Nephron progenitor cell (in vitro differentiated cells): ENCODE results near the gene CFAP61.
A peak's percentile ranks its signal among the peaks of the same experiment; 100 is the strongest.

ENCODE experiments used
- DNase-seq: peaks from one replicate; pipeline ENCODE4 v3.0.0; 2021
- H3K27ac Mint-ChIP-seq: 2 replicates; pipeline ENCODE4 v1.8.0; 2021; ENCODE audit warnings: mild to moderate bottlenecking, moderate library complexity, mixed read lengths
- H3K27me3 Mint-ChIP-seq: 2 replicates; pipeline ENCODE4 v1.8.0; 2021; ENCODE audit warnings: mild to moderate bottlenecking, low read depth, mixed read lengths; ENCODE audit not compliant: poor library complexity
- H3K36me3 Mint-ChIP-seq: 2 replicates; pipeline ENCODE4 v1.8.0; 2021; ENCODE audit warnings: low read depth, mixed read lengths
- H3K4me1 Mint-ChIP-seq: 2 replicates; pipeline ENCODE4 v1.8.0; 2021; ENCODE audit warnings: mixed read lengths
- H3K4me3 Mint-ChIP-seq: 2 replicates; pipeline ENCODE4 v1.8.0; 2021; ENCODE audit warnings: mild to moderate bottlenecking, moderate library complexity, mixed read lengths
- H3K9me3 Mint-ChIP-seq: 2 replicates; pipeline ENCODE4 v1.8.0; 2021; ENCODE audit warnings: mild to moderate bottlenecking, moderate library complexity, mixed read lengths
- CTCF ChIP-seq: fragments of 200-600 bp; sonication (generic); IDR thresholded peaks from 2 replicates; pipeline ENCODE4 v1.5.0; 2021; ENCODE audit warnings: antibody characterized with exemption

CFAP61 gene

GRCh38 chr20:20024942-20025341 is 27.4 kb upstream of the CFAP61 start:
- Mint-ChIP-seq H3K4me3 (no peak overlapping the region), H3K36me3 (peaks cover 25% of the 10 kb centered on the region), H3K9me3 (no peaks in the 10 kb centered on the region), H3K27me3 (no peaks in the 10 kb centered on the region), H3K27ac (no peak overlapping the region), H3K4me1 (peaks cover 20% of the 10 kb centered on the region)
- TF ChIP-seq CTCF: no peak
- DNase-seq: no peak

- H3K9me3 Mint-ChIP-seq: no peaks in the 10 kb centered on the region
Measured at GRCh38 chr20:20027284-20027683, 25.0 kb upstream of the CFAP61 start.

GRCh38 chr20:20031790-20032189 is 20.5 kb upstream of the CFAP61 start:
- Mint-ChIP-seq H3K27me3 (no peaks in the 10 kb centered on the region), H3K4me3 (no peak overlapping the region), H3K4me1 (no peaks in the 10 kb centered on the region), H3K27ac (no peak overlapping the region), H3K36me3 (peaks cover 39% of the 10 kb centered on the region), H3K9me3 (no peaks in the 10 kb centered on the region)
- TF ChIP-seq CTCF: no peak
- DNase-seq: no peak

More at GRCh38 chr20:20027284-20027683, 25.0 kb upstream of the CFAP61 start:
- H3K27ac Mint-ChIP-seq: no peak overlapping the region
- H3K27me3 Mint-ChIP-seq: no peaks in the 10 kb centered on the region
- no peak for DNase-seq
- H3K36me3 Mint-ChIP-seq: peaks cover 35% of the 10 kb centered on the region
- no peaks in the 10 kb centered on the region for H3K4me1 Mint-ChIP-seq
- TF ChIP-seq CTCF: no peak
- no peak overlapping the region for H3K4me3 Mint-ChIP-seq

GRCh38 chr20:20034486-20034885 is 17.8 kb upstream of the CFAP61 start:
- DNase-seq: no peak
- no peak for TF ChIP-seq CTCF
- Mint-ChIP-seq H3K9me3 (no peaks in the 10 kb centered on the region), H3K4me3 (no peak overlapping the region), H3K27me3 (no peaks in the 10 kb centered on the region), H3K36me3 (peaks cover 43% of the 10 kb centered on the region), H3K27ac (peak overlapping the region; percentile 32), H3K4me1 (no peaks in the 10 kb centered on the region)

- Mint-ChIP-seq H3K4me3 (no peak overlapping the region), H3K4me1 (no peaks in the 10 kb centered on the region), H3K36me3 (peaks cover 47% of the 10 kb centered on the region), H3K27ac (peak overlapping the region; percentile 26), H3K9me3 (no peaks in the 10 kb centered on the region), H3K27me3 (no peaks in the 10 kb centered on the region)
- TF ChIP-seq CTCF: no peak
- DNase-seq: no peak
Measured at GRCh38 chr20:20036756-20037155, 15.6 kb upstream of the CFAP61 start.

GRCh38 chr20:20037960-20038359 is 14.4 kb upstream of the CFAP61 start:
- Mint-ChIP-seq H3K4me1 (no peaks in the 10 kb centered on the region), H3K27me3 (no peaks in the 10 kb centered on the region), H3K9me3 (no peaks in the 10 kb centered on the region), H3K27ac (no peak overlapping the region), H3K36me3 (peaks cover 56% of the 10 kb centered on the region), H3K4me3 (no peak overlapping the region)
- no peak for TF ChIP-seq CTCF
- DNase-seq: no peak
